GM19240 (cell line): ENCODE measurements around the gene CFAP53.
"Not testable (repeated sequence)": the region's sequence is repeated elsewhere in the genome, so short reads cannot be mapped to it uniquely, and the experiment has no call there.

Source experiments
- DNase-seq: peaks from one replicate; pipeline ENCODE4 v3.0.0; 2011; ENCODE audit warnings: low spot score; ENCODE audit not compliant: insufficient read length

Gene CFAP53

DNA sequence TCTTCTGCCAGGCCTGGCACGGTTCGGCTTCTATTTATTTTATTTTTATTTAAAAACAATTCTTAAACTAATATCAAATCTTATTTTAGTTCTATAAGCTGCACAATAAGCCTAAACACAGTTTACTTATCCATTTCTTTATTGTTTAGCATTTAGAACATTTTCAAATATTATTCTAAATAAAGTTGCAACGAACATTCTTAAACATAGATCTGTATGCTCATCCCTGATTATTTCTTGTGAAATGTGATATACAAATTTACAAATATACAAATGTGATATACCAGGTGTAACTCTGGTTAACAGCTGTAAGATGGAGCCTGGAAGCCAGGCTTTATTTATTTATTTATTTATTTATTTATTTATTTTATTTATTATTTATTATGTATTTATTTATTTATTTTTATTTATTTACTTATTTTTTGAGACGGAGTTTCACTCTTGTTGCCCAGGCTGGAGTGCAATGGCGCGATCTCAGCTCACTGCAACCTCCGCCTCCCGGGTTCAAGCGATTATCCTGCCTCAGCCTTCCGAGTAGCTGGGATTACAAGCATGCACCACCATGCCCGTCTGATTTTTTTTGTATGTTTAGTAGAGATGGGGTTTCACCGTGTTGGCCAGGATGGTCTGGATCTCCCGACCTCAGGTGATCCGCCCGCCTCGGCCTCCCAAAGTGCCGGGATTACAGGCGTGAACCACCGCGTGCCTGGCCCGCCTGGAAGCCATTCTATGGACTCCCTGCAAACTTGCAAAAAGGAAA lies 22.2 kb upstream of the CFAP53 start:
- DNase-seq = not testable (repeated sequence)

DNA sequence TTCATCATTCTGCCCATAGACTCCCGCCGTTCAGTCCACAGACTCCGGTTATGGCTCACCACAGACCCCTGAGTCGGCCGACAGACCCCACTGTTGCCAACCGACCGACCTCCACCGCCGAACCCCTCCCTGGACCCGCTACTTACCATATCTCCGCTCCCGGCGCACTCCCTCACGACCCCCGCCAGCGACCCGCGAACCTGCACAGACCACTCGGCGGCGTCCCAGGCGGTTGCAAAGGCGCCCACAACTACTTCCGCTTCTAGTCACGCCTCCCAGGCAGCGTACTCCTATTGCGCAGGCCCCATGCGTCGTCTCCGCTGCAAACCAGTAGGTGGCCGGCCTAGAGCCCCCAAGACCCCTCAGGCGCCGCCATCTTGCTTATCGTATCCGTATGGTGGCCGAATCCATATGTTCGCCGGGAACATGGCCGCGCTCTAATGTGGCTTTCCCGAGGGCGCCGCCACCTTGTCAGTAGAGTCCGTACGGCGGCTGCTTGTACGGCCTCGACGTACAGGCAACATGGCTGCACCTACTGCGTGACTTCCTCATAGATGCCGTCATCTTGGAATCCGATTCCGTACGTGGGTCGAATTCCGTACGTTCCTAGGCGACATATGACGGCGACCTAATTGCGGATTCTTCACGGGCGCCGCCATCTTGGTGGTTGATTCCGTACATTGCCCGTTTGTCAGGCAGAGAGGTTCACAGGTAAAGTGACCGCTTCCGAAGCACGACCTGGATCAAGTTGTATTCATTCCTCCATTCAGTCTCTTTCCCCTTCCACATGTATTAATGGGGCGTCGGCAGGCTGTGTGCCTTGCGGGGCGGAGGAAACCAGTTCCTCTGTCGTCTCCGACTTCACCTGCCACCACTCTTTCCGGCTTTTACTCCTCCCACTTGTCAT lies 21.4 kb upstream of the CFAP53 start, which contains the start of gene CXXC1:
TSS of gene CXXC1 (minus strand) at position 252 of the 907 bp plus-strand sequence. CDS start at position 149, 103 bp downstream.
- peak; percentile 65 for DNase-seq

DNA sequence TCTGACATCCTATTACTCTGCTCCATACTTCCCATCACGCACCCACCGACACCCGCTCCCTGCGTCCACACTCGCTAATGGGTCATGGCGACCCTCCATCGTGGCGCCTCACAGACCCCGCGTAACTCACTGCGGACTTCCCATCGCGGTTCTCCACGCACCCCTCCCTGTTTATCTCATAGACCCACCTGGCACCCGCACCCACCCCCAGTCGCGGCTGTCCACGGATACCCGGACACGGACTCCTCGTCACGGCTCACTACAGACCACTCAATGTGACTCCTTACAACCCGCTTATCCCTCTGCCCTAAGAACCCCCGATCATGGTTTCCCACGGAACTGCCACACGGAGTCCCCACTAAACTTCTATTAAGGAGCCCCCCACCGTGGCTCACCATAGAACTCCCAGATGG lies 20.7 kb upstream of the CFAP53 start:
- no peak for DNase-seq

DNA sequence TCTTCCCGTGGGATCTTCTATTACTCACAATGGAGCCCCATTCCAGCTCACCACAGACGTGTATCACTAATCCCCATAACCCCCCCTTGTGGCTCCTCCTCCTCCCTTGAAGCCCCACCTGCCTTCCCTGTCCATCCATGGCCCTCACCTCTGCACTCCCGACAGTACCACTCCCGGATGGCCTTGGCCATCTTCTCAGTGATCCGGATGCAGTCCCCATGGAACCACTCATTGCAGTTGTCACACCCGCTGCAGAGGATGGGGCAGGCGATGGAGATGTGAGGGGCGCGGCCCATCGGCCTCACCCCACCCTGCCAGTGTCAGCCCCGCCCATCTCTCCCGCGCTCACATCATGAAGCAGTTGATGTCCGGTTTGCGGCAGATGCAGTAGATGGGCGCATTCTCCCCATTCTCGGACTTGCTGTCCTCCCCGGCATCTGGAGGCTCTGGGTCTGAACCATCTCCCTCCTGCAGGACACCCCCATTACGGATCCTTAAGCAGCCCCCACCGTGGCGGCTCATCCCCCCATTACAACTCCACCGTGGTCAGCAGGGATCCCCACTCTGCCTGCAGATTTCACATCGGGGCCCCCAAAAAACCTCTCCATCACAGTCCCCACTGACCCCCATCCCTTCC lies 20.2 kb upstream of the CFAP53 start:
- DNase-seq = no peak

DNA sequence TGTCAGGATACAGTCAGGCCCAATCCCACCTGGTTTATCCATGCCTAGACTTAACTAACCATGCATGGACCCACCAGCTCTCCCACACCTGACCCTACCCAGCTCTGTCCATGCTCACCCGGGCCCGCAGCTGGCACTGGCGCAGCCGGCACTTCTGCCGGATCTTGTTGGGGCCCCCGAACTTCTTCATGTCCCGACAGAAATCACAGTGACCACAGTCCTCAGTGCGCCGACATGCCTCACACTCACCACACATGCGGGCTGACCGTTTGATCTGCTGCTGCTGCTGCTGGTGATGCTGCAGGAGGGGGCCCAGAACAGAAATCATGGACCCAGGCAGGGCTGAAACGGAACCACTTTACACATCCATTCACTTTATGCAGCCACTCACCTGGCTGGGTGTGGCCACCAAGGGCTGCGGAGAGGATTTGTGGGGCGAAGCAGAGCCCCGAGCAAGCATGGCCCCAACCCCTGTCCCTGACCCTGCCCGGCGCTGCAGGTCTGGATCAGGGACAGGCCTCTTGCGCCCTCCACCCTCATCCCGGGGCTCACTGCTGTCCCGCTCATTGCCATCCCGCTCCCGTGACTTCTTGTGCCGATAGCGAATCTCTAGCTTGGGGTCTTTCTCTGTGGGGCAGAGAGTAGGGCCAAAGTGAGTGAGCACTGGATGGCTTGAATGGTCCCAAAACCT lies 19.5 kb upstream of the CFAP53 start:
- no peak for DNase-seq

DNA sequence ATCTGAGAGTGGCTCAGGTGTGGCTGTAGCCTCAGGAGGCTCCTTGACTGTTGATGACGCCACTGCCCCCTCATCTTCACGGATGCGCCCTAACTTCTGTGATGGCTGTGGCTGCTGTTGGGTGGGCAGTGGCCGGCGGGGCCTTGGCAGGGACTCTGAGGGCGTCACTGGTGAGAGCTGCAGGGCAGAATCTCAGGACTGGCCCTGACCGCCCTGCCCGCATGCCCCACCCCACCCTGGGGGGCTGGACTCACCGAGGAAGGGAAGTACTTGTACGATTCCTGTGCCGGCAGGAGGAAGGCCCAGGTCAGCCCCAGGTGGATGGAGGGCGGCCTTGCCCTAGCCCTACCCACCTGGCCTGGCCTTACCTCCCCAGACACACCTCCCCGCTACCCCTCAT lies 18.8 kb upstream of the CFAP53 start:
- DNase-seq = no peak

DNA sequence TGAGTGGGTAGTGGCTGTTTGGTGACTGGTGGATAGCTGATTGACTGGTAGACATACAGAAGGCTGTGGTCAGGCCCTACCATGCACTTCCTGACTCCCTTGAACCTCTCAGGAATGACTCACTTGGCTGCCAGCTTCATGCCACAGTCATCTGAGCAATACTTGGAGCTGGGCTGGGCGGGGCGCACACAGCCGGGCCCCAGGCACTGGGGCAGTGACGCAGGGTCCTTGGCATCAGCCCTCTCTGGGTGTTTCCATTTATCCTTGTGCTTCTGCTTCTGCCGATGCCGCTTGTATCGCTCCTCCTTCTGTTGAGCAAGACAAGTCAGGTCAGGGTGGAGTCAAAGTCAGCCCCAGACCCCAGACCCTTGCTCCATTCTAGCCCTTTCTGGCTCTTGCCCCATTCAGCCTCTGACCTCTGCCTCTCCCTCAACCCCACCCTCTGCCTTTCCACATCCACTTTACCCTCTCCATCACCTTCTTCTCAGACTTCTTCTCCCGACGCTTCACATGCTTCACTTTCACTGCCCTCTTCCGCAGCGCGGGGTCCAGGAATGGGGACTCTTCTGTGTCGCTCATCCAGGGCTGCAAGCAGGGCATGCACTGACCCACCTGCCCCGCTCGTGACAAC lies 18.1 kb upstream of the CFAP53 start:
- DNase-seq = no peak

DNA sequence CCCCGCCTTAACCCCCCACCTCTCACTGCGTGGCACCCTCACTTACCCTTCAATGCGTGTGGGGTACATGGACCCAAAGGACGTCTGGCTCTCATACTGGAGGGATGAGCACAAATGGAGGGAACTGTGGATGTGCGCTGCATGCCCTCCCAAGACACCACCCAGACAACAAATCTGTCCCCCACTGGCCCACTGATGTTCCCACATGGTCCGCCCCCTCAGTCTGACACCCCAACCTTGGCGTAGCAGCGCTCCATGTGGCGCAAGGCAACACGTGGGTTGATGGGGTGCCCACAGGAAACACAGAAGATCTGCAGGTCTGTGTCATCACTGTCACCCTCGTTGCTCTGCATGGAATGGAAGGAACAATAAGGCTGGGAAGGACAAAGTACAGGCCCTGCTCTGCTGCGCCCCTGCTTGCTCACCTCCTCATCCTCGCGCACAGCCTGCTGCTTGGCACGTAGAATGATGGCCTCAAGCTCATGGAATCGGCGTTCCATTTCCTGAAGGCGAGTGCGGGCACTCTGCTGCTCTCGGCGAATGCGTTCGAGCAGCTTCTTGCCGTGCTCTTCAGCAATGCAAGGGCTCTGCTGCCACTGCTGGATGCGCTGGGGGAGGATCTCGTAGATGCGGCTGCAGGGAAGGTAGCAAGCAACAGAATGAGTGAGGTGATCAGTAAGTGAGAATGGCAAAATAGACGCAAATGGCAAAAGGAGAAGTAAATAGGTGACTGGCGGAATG lies 17.3 kb upstream of the CFAP53 start:
- DNase-seq = no peak

DNA sequence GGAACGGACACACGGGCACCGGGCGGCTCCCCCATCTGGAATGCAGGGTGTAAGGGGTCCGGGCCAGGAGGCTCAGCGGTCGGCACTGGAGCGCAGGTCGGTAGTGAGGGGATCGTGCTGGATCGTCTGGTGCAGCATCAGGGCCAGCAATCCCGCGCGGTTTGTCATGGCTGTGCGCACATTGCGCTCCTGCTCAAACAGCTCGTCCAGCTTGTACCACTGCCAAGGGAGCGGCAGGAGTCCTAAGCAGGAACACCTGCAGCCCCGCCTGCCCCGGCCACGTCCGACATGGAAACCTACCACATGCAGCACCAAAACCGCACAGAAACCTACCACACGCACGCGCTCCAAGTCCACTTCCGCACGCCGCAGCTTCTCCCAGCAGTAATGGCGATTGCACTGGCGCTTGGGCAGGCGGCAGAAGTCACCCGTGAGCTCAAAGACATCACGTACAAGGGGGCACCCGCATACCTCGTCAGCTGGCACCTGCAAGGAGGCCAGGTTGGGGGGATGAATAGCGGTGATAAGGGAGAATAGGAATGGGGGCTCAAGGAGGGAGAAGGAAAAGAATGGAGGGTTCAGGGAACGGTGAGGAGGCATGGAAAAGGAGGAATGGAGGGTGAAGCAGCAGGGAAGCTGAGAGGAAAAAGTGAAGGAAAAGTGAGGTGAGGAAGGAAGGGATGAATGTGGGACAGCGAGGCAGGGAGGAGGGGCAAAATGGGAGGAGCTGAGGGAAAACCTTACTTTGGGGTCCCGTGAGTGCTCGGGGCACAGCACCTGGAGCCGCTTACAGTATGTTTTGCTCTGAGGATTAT lies 16.4 kb upstream of the CFAP53 start:
- DNase-seq = no peak

DNA sequence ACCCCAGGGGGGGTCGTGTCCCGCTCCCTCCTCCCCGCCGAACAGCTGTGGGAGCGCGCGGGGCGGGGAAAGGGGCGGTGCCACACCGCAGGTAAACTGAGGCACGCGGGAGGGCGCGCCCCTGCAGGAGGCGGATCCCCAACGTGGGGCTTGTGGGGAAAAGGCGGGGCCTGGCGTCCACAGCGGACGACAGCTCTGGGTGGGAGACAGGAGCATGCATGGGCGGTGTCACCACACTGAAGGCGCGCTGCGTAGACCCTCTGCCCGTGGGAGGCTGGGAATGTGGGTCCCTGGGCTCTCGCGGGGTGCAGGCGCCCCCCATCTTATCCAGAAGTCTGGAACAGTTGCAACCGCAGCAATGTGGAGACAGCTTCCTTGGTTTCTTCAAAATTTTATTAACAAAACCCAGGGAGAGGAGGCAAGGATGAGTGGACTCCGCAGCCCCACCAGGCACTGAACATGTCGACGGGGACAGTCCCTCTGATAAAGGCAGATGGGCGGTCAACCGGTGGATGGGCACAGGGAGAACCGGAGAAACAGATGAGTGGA lies 15.8 kb upstream of the CFAP53 start:
- DNase-seq = no peak

DNA sequence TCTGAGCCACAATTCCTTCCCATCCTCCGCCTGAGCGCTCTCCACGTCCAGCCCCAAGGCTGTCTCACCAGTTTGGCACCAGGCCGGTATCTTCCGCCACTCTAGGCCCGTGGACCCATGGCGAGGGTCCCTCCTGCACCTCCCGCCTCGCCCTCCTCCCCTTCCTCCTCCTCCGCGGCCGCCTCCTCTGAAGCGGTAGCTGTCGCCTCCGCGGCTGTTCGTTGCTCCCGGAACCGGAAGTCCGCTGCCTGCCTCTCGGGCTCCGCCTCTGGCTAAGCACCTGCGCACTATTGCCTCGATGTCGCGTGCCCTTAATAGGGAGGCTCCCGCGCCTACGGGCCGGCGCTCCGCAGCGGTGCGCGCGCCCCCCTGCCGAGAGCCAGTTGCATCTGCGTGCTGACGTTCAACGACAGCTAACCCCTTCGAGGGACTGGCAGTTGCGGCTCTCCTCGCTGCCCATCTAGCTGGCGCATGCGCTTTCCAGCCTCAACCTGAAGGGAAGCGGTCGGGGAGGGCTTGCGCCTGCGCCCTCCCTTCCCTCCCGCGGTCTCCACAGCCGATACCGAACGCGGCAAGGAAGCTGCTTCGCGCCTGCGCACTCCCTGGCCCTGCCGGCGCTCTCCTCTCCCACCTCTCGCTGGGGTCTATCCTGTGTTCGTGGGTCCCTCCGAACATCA lies 15.1 kb upstream of the CFAP53 start, which contains the start of gene MBD1:
TSS of gene MBD1 (minus strand) at position 229 of the 677 bp plus-strand sequence. CDS start 1,531 bp downstream, outside the sequence.
- peak; percentile 96 for DNase-seq

DNA sequence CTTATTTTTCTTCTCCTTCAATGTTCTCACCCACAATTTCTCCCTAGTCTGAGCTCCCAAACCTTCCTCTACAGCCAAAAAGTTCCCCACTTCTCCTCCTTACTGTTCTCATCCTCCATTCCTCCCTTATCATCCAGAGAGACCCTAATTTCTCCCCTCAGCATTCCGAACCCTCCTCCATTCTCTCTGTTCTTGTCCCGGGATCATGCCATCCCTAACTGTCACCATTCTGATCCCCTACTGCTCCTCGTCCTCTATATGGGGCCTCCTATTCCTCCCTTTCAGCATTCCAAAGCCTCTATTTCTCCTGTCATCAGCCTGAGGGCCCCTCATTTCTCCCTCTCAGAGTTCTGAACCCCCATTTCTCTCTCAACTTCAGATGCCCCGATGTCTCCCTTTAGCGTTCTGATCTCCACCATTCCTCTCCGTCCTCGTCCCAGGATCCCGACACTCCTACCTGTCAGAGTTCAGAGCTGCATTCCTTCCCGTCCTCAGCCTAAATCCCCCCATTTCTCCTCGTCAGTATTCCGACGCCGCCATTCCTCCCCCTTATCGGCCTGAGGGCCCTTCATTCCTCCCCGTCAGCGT lies 14.5 kb upstream of the CFAP53 start:
- no peak for DNase-seq

DNA sequence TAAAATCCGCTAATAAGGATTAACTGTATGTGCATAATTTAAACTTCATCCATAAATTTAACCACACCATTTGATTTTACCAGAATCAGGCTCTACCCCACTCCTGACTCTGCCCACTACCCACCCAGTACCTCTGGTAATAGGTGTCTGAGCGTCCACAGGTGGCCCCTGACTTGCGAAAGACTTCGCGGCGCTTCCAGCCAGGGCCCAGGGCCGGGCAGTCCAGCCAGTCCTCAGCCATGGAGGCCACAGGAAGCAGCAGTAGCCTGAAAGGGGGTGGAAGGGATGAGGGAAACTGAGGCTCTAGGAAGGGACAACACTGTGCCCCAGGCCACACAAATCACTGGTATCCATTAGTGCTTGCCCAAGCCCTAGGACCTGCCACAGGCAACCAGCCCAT lies 13.5 kb upstream of the CFAP53 start:
- DNase-seq = no peak

DNA sequence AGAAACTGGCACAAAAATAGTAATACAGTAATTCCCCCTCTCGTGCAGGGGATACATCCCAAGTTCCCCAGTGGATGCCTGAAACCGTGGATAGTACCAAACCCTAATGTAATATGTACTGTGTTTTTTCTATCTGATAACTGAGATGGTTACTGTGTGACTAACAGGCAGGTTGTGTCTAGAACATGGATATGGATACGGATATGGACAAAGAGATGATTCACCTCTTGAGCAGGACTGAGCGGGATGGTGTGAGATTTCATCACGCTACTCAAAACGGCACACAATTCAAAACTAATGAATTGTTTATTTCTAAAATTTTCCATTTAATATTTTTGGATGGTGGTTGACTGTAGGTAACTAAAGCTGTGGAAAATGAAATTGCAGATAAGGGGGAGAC lies 11.6 kb upstream of the CFAP53 start:
- DNase-seq = no peak

DNA sequence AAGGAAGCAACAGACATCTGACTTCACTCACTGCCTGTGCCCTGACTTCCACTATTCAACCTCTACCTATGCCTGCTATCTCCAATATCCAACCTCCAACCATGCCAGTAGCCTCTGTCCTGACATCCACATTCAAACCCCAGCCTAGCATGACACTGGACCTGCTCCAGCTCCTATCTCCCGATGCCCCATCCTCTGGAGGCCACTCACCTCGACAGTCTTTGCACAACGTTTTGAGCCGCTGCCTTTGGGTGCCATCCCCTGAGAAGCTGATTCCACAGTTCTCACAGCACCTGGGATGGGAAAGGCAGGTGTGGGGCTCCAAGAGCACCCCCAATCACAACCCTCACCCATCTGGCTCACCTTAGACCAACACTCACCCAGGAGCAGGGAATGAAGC lies 10.2 kb upstream of the CFAP53 start:
- DNase-seq = no peak

DNA sequence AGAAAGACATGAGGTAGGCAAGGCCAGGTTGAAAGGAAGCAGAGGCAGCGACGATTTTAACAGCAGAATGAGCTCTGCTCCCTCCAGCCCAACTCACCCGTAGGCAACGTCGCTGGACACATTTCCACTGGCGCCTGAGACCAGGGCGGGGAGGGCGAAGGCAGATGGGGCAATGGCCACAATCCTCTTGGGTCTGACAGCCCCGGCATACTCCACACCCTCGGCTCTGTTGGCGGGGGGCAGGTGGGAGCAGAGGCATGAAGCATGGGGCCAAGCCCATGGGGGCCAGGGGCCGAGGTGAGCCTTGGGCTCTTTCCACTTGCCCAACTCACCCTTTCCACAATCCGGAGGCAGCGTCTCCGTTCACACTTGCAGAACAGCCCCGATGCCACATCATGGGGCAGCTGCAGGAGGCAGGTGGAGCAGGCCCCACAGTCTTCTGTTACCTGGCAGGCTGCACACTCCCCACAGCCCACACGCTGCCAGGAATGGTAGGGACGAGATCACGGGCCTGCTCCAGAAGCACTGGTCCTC lies 9.3 kb upstream of the CFAP53 start:
- no peak for DNase-seq

DNA sequence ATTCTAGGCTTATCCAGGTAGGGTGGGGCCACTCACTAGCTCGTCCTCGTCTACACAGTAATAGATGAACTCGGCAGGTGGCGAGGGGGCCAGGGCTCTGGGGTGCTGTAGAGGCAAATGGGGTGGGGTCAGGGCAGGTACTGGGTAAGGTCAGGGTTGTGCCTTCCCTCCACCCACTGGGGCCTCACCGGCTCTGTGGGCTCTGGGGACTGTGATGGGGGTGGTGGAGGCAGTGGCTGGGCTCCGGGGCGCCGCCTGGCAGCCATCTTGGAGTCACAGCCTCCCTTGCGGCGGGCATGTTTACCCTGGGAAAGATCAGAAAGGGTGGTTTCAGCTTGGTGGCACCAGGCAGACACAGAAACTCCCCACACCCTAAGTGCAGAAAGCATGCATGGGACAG lies 8.6 kb upstream of the CFAP53 start:
- DNase-seq = no peak

DNA sequence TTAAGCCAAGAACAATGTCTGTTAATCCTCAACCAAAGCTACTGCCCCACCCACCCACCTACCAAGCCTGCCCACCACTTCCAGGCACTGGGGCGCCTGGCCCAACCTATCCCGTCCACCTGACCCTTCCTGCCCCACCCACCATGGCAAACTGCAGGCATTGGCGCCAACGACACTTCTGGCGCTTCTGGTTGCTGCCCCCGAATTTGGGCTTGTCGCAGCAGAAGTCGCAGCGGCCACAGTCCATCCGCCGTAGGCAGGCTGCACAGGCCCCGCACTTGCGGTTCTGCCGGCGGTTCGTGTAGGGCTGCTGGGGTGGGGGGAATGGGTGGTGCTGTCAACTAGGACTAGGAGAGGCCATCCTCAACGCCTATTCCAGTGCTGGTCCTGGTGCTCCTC lies 7.7 kb upstream of the CFAP53 start:
- no peak for DNase-seq
